Measurements from ENCODE around the gene CD93.

CD93 gene

GRCh38 chr20:23097636-23098580 is 11.8 kb upstream of the CD93 start:
- no peak for TF ChIP-seq CTCF (IDR thresholded peaks at IDR 0.05)
- Histone ChIP-seq H2AFZ (peak overlapping the region; percentile 54), H3K79me2 (no peaks in the 10 kb centered on the region), H3K4me2 (ENCODE audit: low read length) (peak overlapping the region; percentile 30), H3K4me1 (peaks cover 26% of the 10 kb centered on the region), H3K9me3 (ENCODE audit: control insufficient read depth, low read length) (no peaks in the 10 kb centered on the region), H3K4me3 (ENCODE audit: low read depth, low read length) (no peak overlapping the region), H3K27me3 (ENCODE audit: control insufficient read depth, insufficient read depth, low read length) (no peaks in the 10 kb centered on the region), H3K27ac (peak overlapping the region; percentile 78), H3K9ac (no peak overlapping the region), H3K36me3 (ENCODE audit: control insufficient read depth, insufficient read depth, low read length) (no peaks in the 10 kb centered on the region)

DNA sequence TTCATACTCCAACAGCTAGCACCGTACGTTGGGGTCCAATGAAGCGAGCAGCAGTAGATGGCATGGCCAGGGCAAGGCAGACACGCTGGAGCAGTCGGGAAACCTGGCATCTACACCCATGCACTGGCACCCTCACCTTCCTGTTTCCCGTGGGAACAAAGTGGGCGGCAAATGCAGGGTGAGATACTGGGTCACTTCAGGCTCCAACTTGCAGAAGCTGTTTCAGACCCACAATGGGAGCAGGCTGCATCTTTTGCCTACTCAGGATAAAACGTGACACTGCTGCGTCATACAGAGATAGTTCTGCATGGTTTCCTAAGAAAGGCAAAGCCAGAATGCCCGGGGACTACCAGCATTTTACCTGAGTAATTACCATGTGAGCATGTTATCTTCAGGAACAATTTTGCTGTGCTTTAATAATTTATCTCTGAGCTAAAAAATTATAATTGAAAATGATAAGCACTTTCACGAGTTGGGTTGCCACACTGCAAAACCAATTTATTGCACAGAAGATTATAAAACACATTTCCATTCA is 10.9 kb upstream of the CD93 start:
- Histone ChIP-seq H3K27me3 (ENCODE audit: control insufficient read depth, insufficient read depth, low read length) (no peaks in the 10 kb centered on the region), H3K4me1 (peaks cover 26% of the 10 kb centered on the region), H3K36me3 (ENCODE audit: control insufficient read depth, insufficient read depth, low read length) (no peaks in the 10 kb centered on the region), H3K4me3 (ENCODE audit: low read depth, low read length) (no peak overlapping the region), H3K9me3 (ENCODE audit: control insufficient read depth, low read length) (no peaks in the 10 kb centered on the region), H3K27ac (peak overlapping the region; percentile 78), H3K9ac (no peak overlapping the region), H3K79me2 (no peaks in the 10 kb centered on the region), H2AFZ (no peak overlapping the region), H3K4me2 (ENCODE audit: low read length) (peak overlapping the region; percentile 30)
- TF ChIP-seq CTCF (IDR thresholded peaks at IDR 0.05), result no peak

GRCh38 chr20:23096097-23096496 is 10.0 kb upstream of the CD93 start:
- Histone ChIP-seq H3K36me3 (ENCODE audit: control insufficient read depth, insufficient read depth, low read length) (no peaks in the 10 kb centered on the region), H3K4me1 (peaks cover 26% of the 10 kb centered on the region), H2AFZ (no peak overlapping the region), H3K79me2 (no peaks in the 10 kb centered on the region), H3K9me3 (ENCODE audit: control insufficient read depth, low read length) (no peaks in the 10 kb centered on the region), H3K4me3 (ENCODE audit: low read depth, low read length) (no peak overlapping the region), H3K27ac (no peak overlapping the region), H3K9ac (no peak overlapping the region), H3K27me3 (ENCODE audit: control insufficient read depth, insufficient read depth, low read length) (no peaks in the 10 kb centered on the region), H3K4me2 (ENCODE audit: low read length) (no peak overlapping the region)
- no peak for TF ChIP-seq CTCF (IDR thresholded peaks at IDR 0.05)

- Histone ChIP-seq H2AFZ (no peak overlapping the region), H3K79me2 (no peaks in the 10 kb centered on the region), H3K4me3 (ENCODE audit: low read depth, low read length) (no peak overlapping the region), H3K36me3 (ENCODE audit: control insufficient read depth, insufficient read depth, low read length) (no peaks in the 10 kb centered on the region), H3K4me2 (ENCODE audit: low read length) (no peak overlapping the region), H3K4me1 (peaks cover 25% of the 10 kb centered on the region), H3K27ac (no peak overlapping the region), H3K9ac (no peak overlapping the region), H3K27me3 (ENCODE audit: control insufficient read depth, insufficient read depth, low read length) (no peaks in the 10 kb centered on the region), H3K9me3 (ENCODE audit: control insufficient read depth, low read length) (no peaks in the 10 kb centered on the region)
- TF ChIP-seq CTCF (IDR thresholded peaks at IDR 0.05), result no peak
Measured at GRCh38 chr20:23095499-23095898, 9.4 kb upstream of the CD93 start.
